Ovary (tissue), 3 donors: ENCODE data around the gene NFIL3.

Source experiments
- EP300 ChIP-seq: sonication (generic); formaldehyde crosslinking; IDR thresholded peaks from one replicate; pipeline ENCODE4 v1.6.1; 2017; ENCODE audit warnings: antibody characterized with exemption
- POLR2A ChIP-seq: fragments of 450-650 bp; IDR thresholded peaks from one replicate; pipeline ENCODE4 v1.6.1; 2017; ENCODE audit warnings: antibody characterized with exemption, mild to moderate bottlenecking, moderate library complexity
- TF ChIP-seq, protein P1 (sequence below), 3 donors: fragments of 450-650 bp in 2 of 3; fragments of 200-600 bp in 1 of 3; IDR thresholded peaks; one replicate each; pipeline versions ENCODE4 v1.5.1 to v1.8.0; 2016 to 2022; ENCODE audit warnings: antibody characterized with exemption in 3 of 3, mild to moderate bottlenecking in 1 of 3
- donor health status: DM: no; HTN: no; CAD: no.

DNA sequence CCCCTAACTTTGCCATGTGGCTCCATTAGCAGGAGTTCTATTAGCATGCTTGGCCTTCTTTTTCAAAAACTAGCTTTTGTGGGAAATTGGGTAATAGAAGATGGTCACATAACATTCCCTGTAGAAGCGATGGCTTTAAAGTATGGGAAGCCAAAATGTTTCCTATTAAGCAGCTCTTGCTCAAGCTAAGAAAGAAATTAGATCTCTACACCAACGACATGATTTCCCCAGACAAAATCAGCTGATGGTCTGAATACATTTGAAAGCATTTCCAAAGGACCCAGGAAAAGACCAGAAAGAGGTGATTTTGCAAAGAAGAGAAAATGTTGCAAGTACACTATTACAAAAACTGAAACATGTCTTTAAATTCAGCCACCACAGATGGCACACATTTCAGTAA lies 4.8 kb upstream of the NFIL3 start:
- TF ChIP-seq, protein P1, sequence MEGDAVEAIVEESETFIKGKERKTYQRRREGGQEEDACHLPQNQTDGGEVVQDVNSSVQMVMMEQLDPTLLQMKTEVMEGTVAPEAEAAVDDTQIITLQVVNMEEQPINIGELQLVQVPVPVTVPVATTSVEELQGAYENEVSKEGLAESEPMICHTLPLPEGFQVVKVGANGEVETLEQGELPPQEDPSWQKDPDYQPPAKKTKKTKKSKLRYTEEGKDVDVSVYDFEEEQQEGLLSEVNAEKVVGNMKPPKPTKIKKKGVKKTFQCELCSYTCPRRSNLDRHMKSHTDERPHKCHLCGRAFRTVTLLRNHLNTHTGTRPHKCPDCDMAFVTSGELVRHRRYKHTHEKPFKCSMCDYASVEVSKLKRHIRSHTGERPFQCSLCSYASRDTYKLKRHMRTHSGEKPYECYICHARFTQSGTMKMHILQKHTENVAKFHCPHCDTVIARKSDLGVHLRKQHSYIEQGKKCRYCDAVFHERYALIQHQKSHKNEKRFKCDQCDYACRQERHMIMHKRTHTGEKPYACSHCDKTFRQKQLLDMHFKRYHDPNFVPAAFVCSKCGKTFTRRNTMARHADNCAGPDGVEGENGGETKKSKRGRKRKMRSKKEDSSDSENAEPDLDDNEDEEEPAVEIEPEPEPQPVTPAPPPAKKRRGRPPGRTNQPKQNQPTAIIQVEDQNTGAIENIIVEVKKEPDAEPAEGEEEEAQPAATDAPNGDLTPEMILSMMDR (IDR thresholded peaks at IDR 0.05): no peak
- TF ChIP-seq POLR2A (no peak), EP300 (no peak)
